GM21381 (cell line): ENCODE results near the gene PCDHB5.
"Not testable (repeated sequence)": the region's sequence is repeated elsewhere in the genome, so short reads cannot be mapped to it uniquely, and the experiment has no call there.

ENCODE experiments used
- ATAC-seq: cut with Tn5 transposase; IDR thresholded peaks from one replicate; pipeline ENCODE4 v1.9.1; 2021; ENCODE audit warnings: mild to moderate bottlenecking, moderate library complexity; ENCODE audit not compliant: unreplicated experiment

PCDHB5 gene

GRCh38 chr5:141151632-141152031 lies 16.6 kb downstream of the PCDHB5 start:
- ATAC-seq, result not testable (repeated sequence)

GRCh38 chr5:141152096-141152495 lies 17.1 kb downstream of the PCDHB5 start:
- not testable (repeated sequence) for ATAC-seq

GRCh38 chr5:141155540-141156374 lies 20.8 kb downstream of the PCDHB5 start:
- ATAC-seq, result no peak

GRCh38 chr5:141157356-141157755 lies 22.4 kb downstream of the PCDHB5 start:
- ATAC-seq, result not testable (repeated sequence)

- not testable (repeated sequence) for ATAC-seq
Observed at GRCh38 chr5:141157901-141158300, 22.9 kb downstream of the PCDHB5 start.

- ATAC-seq, result no peak
Observed at GRCh38 chr5:141172381-141173204, 37.6 kb downstream of the PCDHB5 start, which contains the start of gene PCDHB7. Gene PCDHB7, plus strand, starts transcription at chr5:141172644. Its CDS starts 192 bp downstream, at chr5:141172836.

- not testable (repeated sequence) for ATAC-seq
Observed at GRCh38 chr5:141174291-141175104, 39.5 kb downstream of the PCDHB5 start.

GRCh38 chr5:141175933-141176332 lies 40.9 kb downstream of the PCDHB5 start:
- no peak for ATAC-seq

- ATAC-seq, result not testable (repeated sequence)
Observed at GRCh38 chr5:141177577-141178191, 42.7 kb downstream of the PCDHB5 start, which contains the start of gene PCDHB8. Gene PCDHB8, plus strand, starts transcription at chr5:141177790. Its CDS starts 245 bp downstream, at chr5:141178035.

GRCh38 chr5:141179371-141179770 lies 44.4 kb downstream of the PCDHB5 start:
- not testable (repeated sequence) for ATAC-seq

GRCh38 chr5:141179876-141180275 lies 44.9 kb downstream of the PCDHB5 start:
- ATAC-seq, result not testable (repeated sequence)

GRCh38 chr5:141180313-141180712 lies 45.3 kb downstream of the PCDHB5 start:
- no peak for ATAC-seq

GRCh38 chr5:141182248-141182647 lies 47.2 kb downstream of the PCDHB5 start, which contains the start of gene PCDHB16:
Gene PCDHB16, plus strand, starts transcription at chr5:141182387. Its CDS starts 173 bp downstream, at chr5:141182560.
- ATAC-seq, result no peak

GRCh38 chr5:141184117-141184855 lies 49.3 kb downstream of the PCDHB5 start:
- not testable (repeated sequence) for ATAC-seq

GRCh38 chr5:141186897-141187512 lies 52.0 kb downstream of the PCDHB5 start, which contains the start of gene PCDHB9:
Gene PCDHB9, plus strand, starts transcription at chr5:141187161. Its CDS starts 158 bp downstream, at chr5:141187319.
- no peak for ATAC-seq
